ENCODE data around the gene NTN1. TPM values are rescaled to one million over a fixed set of nuclear protein-coding genes. Genes with fewer than 3 reads are reported as not detected.
A peak's percentile ranks its signal among the peaks of the same experiment; 100 is the strongest.

The NTN1 gene
- total and polyA plus RNA-seq, 2 of the 13 experiments (the other 11 are each of a cell fraction or from before 2014, with no cell fraction given): 0.04 to 0.05 TPM

GRCh38 chr17:9079461-9080103 lies 58.3 kb downstream of the NTN1 start:
- no peak for TF ChIP-seq CC2D1A (CRISPR knock-in tag; IDR thresholded peaks at IDR 0.05)
- TF ChIP-seq SETDB1 (CRISPR knock-in tag; IDR thresholded peaks at IDR 0.05; ENCODE audit: borderline replicate concordance): no peak
- TF ChIP-seq PHF21A (CRISPR knock-in tag; IDR thresholded peaks at IDR 0.05): no peak
- TF ChIP-seq ZFYVE20 (CRISPR knock-in tag; IDR thresholded peaks at IDR 0.05; ENCODE audit: borderline replicate concordance, low read depth): no peak
- TF ChIP-seq HNF4A (CRISPR knock-in tag; IDR thresholded peaks at IDR 0.05): no peak
- FAIRE-seq (no peak), ATAC-seq (no peak), DNase-seq (ENCODE audit: low spot score) (no peak)
- Histone ChIP-seq H3K4me3 (replicated peaks in 1 of 3; ENCODE audit: insufficient read depth in 1 of 3, low read depth in 2 of 3, low read length in 3 of 3) (no peak overlapping the region), H3K27ac (ENCODE audit: extremely low read length, insufficient read depth, low read length) (no peak overlapping the region), H3K4me1 (ENCODE audit: insufficient read depth, low read length) (no peaks in the 10 kb centered on the region), H4K20me1 (ENCODE audit: insufficient read depth, low read length) (no peaks in the 10 kb centered on the region), H3K4me2 (ENCODE audit: low read depth, low read length) (no peak overlapping the region), H3K9ac (ENCODE audit: insufficient read depth, low read depth, low read length) (no peak overlapping the region), H3K9me3 (ENCODE audit: low read length) (no peaks in the 10 kb centered on the region), H3K36me3 (replicated peaks in 1 of 2; ENCODE audit: control insufficient read depth in 1 of 2, insufficient read depth in 2 of 2, low read length in 2 of 2) (no peaks in the 10 kb centered on the region), H3K79me2 (ENCODE audit: insufficient read depth, low read length) (no peaks in the 10 kb centered on the region), H3K27me3 (ENCODE audit: control insufficient read depth in 1 of 2, insufficient read depth in 2 of 2, low read length in 2 of 2) (peaks cover 0 to 13% of the 10 kb centered on the region in 2 experiments; a peak in 1 of 5 replicates), H2AFZ (ENCODE audit: low read length) (no peak overlapping the region)
- in situ Hi-C loops (cut with HindIII; ENCODE audit: extremely low pct_ligation_motif_present, low pct_unique_long_range_greater_than_20kb): no loop called here
- CTCF ChIA-PET (ENCODE audit: low intra/inter-chr PET ratio, low total read pairs): no interaction called here
- 23% methylated on average over 3 of the region's 4 CpGs for WGBS (ENCODE audit: low lambda C conversion rate)
- BruUV-seq (replicated peaks): no TSS peak
- intact Hi-C loops (cut with micrococcal nuclease; ENCODE audit: unreplicated experiment): no loop called here
- POLR2A ChIA-PET: no interaction called here

- no peak overlapping the region for H3K4me2 ChIP-seq (ENCODE audit: low read depth, low read length)
- in situ Hi-C loops (cut with HindIII; ENCODE audit: extremely low pct_ligation_motif_present, low pct_unique_long_range_greater_than_20kb): no loop called here
- ATAC-seq (no peak), DNase-seq (ENCODE audit: low spot score) (no peak), FAIRE-seq (no peak)
- intact Hi-C loops (cut with micrococcal nuclease; ENCODE audit: unreplicated experiment): no loop called here
- no peak overlapping the region for H2AFZ ChIP-seq (ENCODE audit: low read length)
- H3K36me3 ChIP-seq (replicated peaks in 1 of 2; ENCODE audit: control insufficient read depth in 1 of 2, insufficient read depth in 2 of 2, low read length in 2 of 2): no peaks in the 10 kb centered on the region
- no peak overlapping the region for H3K9ac ChIP-seq (ENCODE audit: insufficient read depth, low read depth, low read length)
- ChIA-PET POLR2A (no interaction called here), CTCF (ENCODE audit: low intra/inter-chr PET ratio, low total read pairs) (no interaction called here)
- no peak overlapping the region for H3K4me3 ChIP-seq (replicated peaks in 1 of 3; ENCODE audit: insufficient read depth in 1 of 3, low read depth in 2 of 3, low read length in 3 of 3)
- H3K79me2 ChIP-seq (ENCODE audit: insufficient read depth, low read length): no peaks in the 10 kb centered on the region
- no peak overlapping the region for H3K27ac ChIP-seq (ENCODE audit: extremely low read length, insufficient read depth, low read length)
- no peak for TF ChIP-seq SRY (CRISPR knock-in tag; IDR thresholded peaks at IDR 0.05)
- TF ChIP-seq CEBPB (IDR thresholded peaks at IDR 0.05; ENCODE audit: borderline replicate concordance, low read depth, low read length): 0 out of 2 replicates have a peak, but pooled peaks have one; percentile 30
- TF ChIP-seq KDM3A (CRISPR knock-in tag; IDR thresholded peaks at IDR 0.05; ENCODE audit: low read depth): no peak
- no peak for TF ChIP-seq HNRNPL (IDR thresholded peaks at IDR 0.05; ENCODE audit: low read depth, low read length)
- no peaks in the 10 kb centered on the region for H3K9me3 ChIP-seq (ENCODE audit: low read length)
- 11% methylated on average over 6 of the region's 7 CpGs for WGBS (ENCODE audit: low lambda C conversion rate)
- no peaks in the 10 kb centered on the region for H4K20me1 ChIP-seq (ENCODE audit: insufficient read depth, low read length)
- BruUV-seq (replicated peaks): no TSS peak
- peaks cover 1 to 14% of the 10 kb centered on the region in 2 experiments; a peak in 2 of 5 replicates for H3K27me3 ChIP-seq (ENCODE audit: control insufficient read depth in 1 of 2, insufficient read depth in 2 of 2, low read length in 2 of 2)
- H3K4me1 ChIP-seq (ENCODE audit: insufficient read depth, low read length): no peaks in the 10 kb centered on the region
These were observed 59.1 kb downstream of the NTN1 start for GRCh38 chr17:9080296-9080914.

Measured in HepG2 (cell line).